GM06990 (cell line): ENCODE measurements around the gene GJB1.
"Not testable (repeated sequence)": the region's sequence is repeated elsewhere in the genome, so short reads cannot be mapped to it uniquely, and the experiment has no call there.

ENCODE experiments used
- DNase-seq: peaks from one replicate; pipeline ENCODE4 v3.0.0-alpha.2; 2011; ENCODE audit not compliant: insufficient read length; ENCODE audit errors: extremely low read depth
- H3K27me3 ChIP-seq: replicated peaks from 2 replicates; pipeline ENCODE4 v1.6.0; 2011; ENCODE audit warnings: low read length; ENCODE audit not compliant: control insufficient read depth, insufficient read depth
- H3K36me3 ChIP-seq: 2 replicates; pipeline ENCODE4 v1.5.1; 2011; ENCODE audit warnings: low read length; ENCODE audit not compliant: control insufficient read depth, insufficient read depth
- H3K4me3 ChIP-seq: replicated peaks from 2 replicates; pipeline ENCODE4 v1.5.1; 2011; ENCODE audit warnings: low read depth, mild to moderate bottlenecking, control low read depth, low read length
- TF ChIP-seq, protein P1 (sequence below): IDR thresholded peaks from 2 replicates; pipeline ENCODE4 v1.5.1; 2011; ENCODE audit warnings: low read length, control low read depth, mild to moderate bottlenecking, inconsistent platforms; ENCODE audit not compliant: insufficient read depth, poor library complexity, severe bottlenecking

Gene GJB1

DNA sequence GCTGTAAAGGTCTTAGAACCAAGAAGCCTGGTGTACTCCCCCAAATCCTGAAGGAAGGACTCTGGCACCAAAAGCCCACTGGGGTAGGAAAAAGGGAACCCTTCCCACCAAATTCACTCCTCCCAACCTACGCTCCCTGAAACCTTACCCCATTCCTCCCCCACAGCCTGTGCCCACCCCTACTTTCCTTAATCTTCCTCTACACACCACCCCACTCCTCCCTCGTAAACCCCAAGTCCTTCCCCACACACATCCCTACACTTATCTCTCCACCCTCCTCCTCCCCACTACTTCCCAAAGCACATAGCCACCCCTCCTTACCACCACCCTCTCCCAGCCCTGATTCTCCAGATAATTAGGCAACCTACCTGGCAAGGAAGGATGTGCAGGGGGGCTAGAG, 29.2 kb downstream of the GJB1 start:
- Histone ChIP-seq H3K36me3 (peaks cover 3% of the 10 kb centered on the region), H3K4me3 (peak overlapping the region; percentile 10), H3K27me3 (no peaks in the 10 kb centered on the region)
- DNase-seq = no peak
- TF ChIP-seq, protein P1, sequence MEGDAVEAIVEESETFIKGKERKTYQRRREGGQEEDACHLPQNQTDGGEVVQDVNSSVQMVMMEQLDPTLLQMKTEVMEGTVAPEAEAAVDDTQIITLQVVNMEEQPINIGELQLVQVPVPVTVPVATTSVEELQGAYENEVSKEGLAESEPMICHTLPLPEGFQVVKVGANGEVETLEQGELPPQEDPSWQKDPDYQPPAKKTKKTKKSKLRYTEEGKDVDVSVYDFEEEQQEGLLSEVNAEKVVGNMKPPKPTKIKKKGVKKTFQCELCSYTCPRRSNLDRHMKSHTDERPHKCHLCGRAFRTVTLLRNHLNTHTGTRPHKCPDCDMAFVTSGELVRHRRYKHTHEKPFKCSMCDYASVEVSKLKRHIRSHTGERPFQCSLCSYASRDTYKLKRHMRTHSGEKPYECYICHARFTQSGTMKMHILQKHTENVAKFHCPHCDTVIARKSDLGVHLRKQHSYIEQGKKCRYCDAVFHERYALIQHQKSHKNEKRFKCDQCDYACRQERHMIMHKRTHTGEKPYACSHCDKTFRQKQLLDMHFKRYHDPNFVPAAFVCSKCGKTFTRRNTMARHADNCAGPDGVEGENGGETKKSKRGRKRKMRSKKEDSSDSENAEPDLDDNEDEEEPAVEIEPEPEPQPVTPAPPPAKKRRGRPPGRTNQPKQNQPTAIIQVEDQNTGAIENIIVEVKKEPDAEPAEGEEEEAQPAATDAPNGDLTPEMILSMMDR = no peak

DNA sequence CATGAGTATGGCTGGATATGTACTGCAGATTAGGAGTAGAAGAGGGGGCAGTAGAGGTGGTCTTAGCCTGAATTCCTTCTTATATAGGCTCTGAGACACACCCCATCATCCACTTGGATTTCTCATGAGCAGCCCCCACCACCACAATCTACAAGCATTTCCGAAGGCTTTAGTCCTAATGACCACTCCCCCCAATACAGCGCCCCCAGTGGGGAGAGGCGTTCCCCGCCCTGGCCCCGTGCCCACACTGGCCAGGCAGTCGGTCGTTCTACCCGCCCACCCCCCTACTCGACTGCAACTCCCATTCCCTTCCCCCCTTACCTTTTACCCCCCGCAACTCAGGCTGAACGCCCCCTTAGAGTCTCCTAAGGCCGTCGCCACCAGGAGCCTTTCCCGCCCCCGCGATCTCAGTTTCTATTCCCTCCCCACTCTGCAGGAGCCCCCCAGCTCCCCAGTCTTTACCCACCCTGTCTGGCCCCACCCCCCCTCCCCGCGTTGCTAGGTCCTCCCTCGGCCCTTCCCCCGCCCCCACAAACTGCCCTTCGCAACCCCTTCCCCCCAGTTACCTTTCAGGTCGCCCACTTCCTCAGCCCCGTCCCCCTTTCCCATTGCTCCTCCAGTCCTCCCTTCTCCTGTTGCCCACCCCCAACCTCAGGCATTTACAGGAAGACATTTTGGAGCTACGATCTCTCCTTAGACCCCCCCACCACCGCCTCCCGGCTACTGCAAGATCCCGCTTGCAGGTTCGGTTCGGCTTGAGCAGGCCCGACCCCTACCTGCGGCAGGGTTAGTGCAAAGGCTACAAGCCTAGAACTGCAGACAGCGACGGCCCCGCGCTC, 30.4 kb downstream of the GJB1 start:
- DNase-seq = peak; percentile 51
- Histone ChIP-seq H3K36me3 (no peaks in the 10 kb centered on the region), H3K4me3 (peak overlapping the region; percentile 82), H3K27me3 (no peaks in the 10 kb centered on the region)
- TF ChIP-seq, protein P1 = peak; percentile 57

DNA sequence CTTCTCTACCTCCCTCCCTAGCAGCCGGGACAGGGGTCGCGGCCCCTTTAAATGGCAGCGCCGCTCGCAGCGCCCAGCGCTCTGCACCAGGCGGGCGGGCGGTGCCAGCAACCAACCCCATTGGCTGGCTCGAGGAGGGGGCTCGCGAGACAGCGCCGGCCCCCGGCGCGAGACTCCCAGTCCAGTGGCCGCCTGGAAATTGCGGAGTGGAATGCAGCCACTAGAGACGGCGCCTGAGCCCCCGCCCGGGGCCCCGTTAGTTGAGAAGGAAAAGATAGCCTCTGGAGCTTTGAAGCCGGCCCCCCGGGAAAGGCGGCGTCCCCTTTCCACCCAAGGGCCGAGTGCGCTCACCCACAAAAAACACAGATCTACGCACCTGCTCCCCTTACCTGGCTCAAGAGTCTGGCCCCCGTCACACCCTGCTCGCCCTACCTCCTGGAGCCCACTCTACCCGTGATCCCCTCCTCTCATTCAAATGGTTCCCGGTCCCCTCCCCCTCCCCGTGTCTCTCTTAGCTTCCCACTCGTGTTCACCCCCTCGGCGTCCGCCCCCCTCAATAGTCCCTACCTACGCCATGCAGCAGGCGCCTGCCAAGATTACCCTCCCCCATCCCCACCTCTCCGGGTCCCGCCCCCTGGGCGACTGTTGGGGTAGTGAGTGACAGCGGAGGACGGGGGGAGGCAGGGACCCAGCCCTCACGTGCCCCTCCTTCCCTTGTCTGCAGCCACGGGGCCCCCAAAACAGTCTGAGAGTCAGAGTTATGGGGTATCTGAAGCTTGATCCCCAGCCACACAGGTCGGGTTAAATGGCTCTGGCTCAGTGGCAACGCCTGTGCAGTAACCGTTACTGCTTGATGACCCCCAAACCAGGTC, 31.3 kb downstream of the GJB1 start, which contains the start of gene ZMYM3:
Gene ZMYM3 (minus strand): TSS at position 49 of the 872 bp plus-strand sequence. CDS start 885 bp downstream, outside the sequence.
- H3K36me3 ChIP-seq = no peaks in the 10 kb centered on the region
- H3K27me3 ChIP-seq = no peaks in the 10 kb centered on the region
- peak within 1 kb of the TSS; percentile 82 for H3K4me3 ChIP-seq
- DNase-seq = peak; percentile 89
- TF ChIP-seq, protein P1 = no peak

DNA sequence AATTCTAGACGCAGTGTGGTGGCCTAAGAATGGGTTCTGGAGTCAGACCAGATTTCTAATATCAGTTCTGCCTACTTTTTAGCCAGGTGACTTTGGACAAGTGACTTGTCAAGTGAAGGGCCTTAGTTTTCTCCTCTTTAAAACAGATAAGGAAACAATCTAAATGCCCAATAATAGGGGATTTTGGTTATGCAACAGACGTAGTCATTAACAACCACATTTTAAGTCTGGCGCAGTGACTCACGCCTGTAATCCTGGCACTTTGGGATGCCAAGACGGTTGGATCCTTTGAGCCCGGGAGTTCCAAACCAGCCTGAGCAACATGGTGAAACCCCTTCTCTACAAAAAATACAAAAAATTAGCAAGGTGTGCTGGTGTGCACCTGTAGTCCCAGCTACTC, 33.0 kb downstream of the GJB1 start:
- TF ChIP-seq, protein P1 = no peak
- H3K27me3 ChIP-seq = no peaks in the 10 kb centered on the region
- H3K36me3 ChIP-seq = no peaks in the 10 kb centered on the region
- no peak overlapping the region for H3K4me3 ChIP-seq
- no peak for DNase-seq

DNA sequence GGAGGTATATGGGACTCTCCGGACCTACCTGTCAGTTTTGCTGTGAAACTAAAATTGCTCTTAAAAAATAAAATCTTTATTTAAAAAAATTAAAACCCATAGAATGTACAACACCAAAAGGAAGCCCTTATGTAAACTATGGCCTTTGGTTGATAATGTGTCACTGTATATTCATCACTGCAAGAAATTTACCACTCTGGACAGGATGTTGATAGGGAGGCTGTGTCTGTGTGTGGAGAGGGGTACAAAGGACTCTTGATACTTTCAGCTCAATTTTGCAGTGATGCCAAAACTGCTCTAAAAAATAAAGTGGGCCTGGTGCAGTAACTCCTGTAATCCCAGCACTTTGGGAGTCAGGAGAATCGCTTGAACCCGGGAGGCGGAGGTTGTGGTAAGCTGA, 33.8 kb downstream of the GJB1 start:
- TF ChIP-seq, protein P1 = no peak
- no peaks in the 10 kb centered on the region for H3K27me3 ChIP-seq
- H3K36me3 ChIP-seq = no peaks in the 10 kb centered on the region
- DNase-seq = no peak
- no peak overlapping the region for H3K4me3 ChIP-seq

DNA sequence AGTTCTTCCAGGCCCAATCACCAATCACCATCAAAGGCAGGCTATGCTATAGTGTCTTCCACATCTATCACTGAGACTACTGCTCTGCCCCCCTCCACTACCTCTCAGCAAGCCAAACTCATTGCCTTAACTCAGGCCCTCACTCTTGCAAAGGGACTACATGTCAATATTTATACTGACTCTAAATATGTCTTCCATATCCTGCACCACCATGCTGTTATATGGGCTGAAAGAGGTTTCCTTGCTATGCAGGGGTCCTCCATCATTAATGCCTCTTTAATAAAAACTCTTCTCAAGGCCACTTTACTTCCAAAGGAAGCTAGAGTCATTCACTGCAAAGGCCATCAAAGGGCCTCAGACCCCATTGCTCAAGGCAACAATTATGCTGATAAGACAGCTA, 45.6 kb downstream of the GJB1 start:
- H3K4me3 ChIP-seq, H3K27me3 ChIP-seq: not testable (repeated sequence)

More for the DNA sequence above, 45.6 kb downstream of the GJB1 start:
- H3K36me3 ChIP-seq, DNase-seq: not testable (repeated sequence)
